CD14-positive monocyte (primary cell): ENCODE results near the gene TENT4B. TPM values are rescaled to one million over a fixed set of nuclear protein-coding genes. Genes with fewer than 3 reads are reported as not detected.

Experiments
- DNase-seq, 3 donors: peaks; one replicate each; pipeline ENCODE4 v3.0.0-alpha.2; 2011 to 2022
- H2AFZ ChIP-seq: 2 replicates; pipeline ENCODE4 v1.6.0; 2012; ENCODE audit warnings: mild to moderate bottlenecking, low read depth, low read length, inconsistent platforms; ENCODE audit not compliant: insufficient read depth, poor library complexity, severe bottlenecking
- H3K27ac ChIP-seq, 2 donors: 1 replicate in 1 of 2; 2 replicates in 1 of 2; pipeline ENCODE4 v1.5.1; 2012 to 2013; ENCODE audit warnings: low read length in 2 of 2, control low read depth in 1 of 2, inconsistent platforms in 1 of 2, low read depth in 1 of 2, mild to moderate bottlenecking in 1 of 2
- H3K27me3 ChIP-seq, 2 donors: one replicate each; pipeline versions ENCODE4 v1.6.0 to v1.6.1; 2011 to 2013; ENCODE audit warnings: low read length in 2 of 2; ENCODE audit not compliant: control insufficient read depth in 2 of 2, insufficient read depth in 2 of 2
- H3K36me3 ChIP-seq, 2 donors: replicated peaks in 1 of 2; 1 replicate in 1 of 2; 2 replicates in 1 of 2; pipeline versions ENCODE4 v1.5.1 to v1.6.1; 2012 to 2013; ENCODE audit warnings: low read length in 2 of 2, control low read depth in 1 of 2, inconsistent platforms in 1 of 2, mild to moderate bottlenecking in 1 of 2; ENCODE audit not compliant: insufficient read depth in 2 of 2, control insufficient read depth in 1 of 2
- H3K4me1 ChIP-seq, 2 donors: 1 replicate in 1 of 2; 2 replicates in 1 of 2; pipeline versions ENCODE4 v1.5.1 to v1.6.1; 2012 to 2013; ENCODE audit warnings: low read length in 2 of 2, control low read depth in 1 of 2, inconsistent platforms in 1 of 2, mild to moderate bottlenecking in 1 of 2, moderate library complexity in 1 of 2; ENCODE audit not compliant: insufficient read depth in 2 of 2, control insufficient read depth in 1 of 2
- H3K4me2 ChIP-seq: replicated peaks from 2 replicates; pipeline ENCODE3; 2012; ENCODE audit warnings: low read length, moderate library complexity, mild to moderate bottlenecking; ENCODE audit not compliant: poor library complexity, severe bottlenecking; ENCODE audit errors: extremely low read depth
- H3K4me3 ChIP-seq, 3 experiments: fragments of 200-600 bp in 1 of 3; sonication (generic) in 1 of 3; replicated peaks in 1 of 3; 1 replicate in 2 of 3; 2 replicates in 1 of 3; pipeline ENCODE4 v1.5.1; 2011 to 2013; ENCODE audit warnings: low read length in 3 of 3, mild to moderate bottlenecking in 3 of 3, control low read depth in 2 of 3, low read depth in 2 of 3, inconsistent platforms in 1 of 3, moderate library complexity in 1 of 3
- H3K79me2 ChIP-seq: 2 replicates; pipeline ENCODE4 v1.6.0; 2012; ENCODE audit warnings: mild to moderate bottlenecking, control low read depth, inconsistent platforms, low read length, moderate library complexity; ENCODE audit not compliant: insufficient read depth
- H3K9ac ChIP-seq: 2 replicates; pipeline ENCODE4 v1.6.0; 2017; ENCODE audit warnings: low read length, mild to moderate bottlenecking; ENCODE audit not compliant: insufficient read depth, poor library complexity, severe bottlenecking
- H3K9me3 ChIP-seq, 2 donors: replicated peaks in 1 of 2; 1 replicate in 1 of 2; 2 replicates in 1 of 2; pipeline versions ENCODE4 v1.5.1 to v1.6.1; 2012 to 2013; ENCODE audit warnings: low read length in 2 of 2, control low read depth in 1 of 2; ENCODE audit not compliant: control insufficient read depth in 1 of 2, insufficient read depth in 1 of 2
- H4K20me1 ChIP-seq: 2 replicates; pipeline ENCODE4 v1.6.0; 2012; ENCODE audit warnings: mild to moderate bottlenecking, low read length, control low read depth, moderate library complexity; ENCODE audit not compliant: insufficient read depth
- H3K27ac Mint-ChIP-seq, 7 donors: one replicate each; pipeline ENCODE4 v1.8.0; 2020; ENCODE audit warnings: mild to moderate bottlenecking in 7 of 7, mixed read lengths in 7 of 7, moderate library complexity in 6 of 7, inconsistent platforms in 2 of 7
- H3K27me3 Mint-ChIP-seq, 3 donors: one replicate each; pipeline ENCODE4 v1.8.0; 2021 to 2022; ENCODE audit warnings: low read depth in 3 of 3, mild to moderate bottlenecking in 3 of 3, mixed read lengths in 3 of 3, moderate library complexity in 3 of 3, inconsistent platforms in 1 of 3
- H3K36me3 Mint-ChIP-seq, 2 donors: one replicate each; pipeline ENCODE4 v1.8.0; 2020; ENCODE audit warnings: mixed read lengths in 2 of 2, inconsistent platforms in 1 of 2, mild to moderate bottlenecking in 1 of 2
- H3K4me1 Mint-ChIP-seq: one replicate; pipeline ENCODE4 v1.8.0; 2020; ENCODE audit warnings: mild to moderate bottlenecking, mixed read lengths
- H3K4me3 Mint-ChIP-seq, 2 donors: one replicate each; pipeline ENCODE4 v1.8.0; 2020; ENCODE audit warnings: mild to moderate bottlenecking in 2 of 2, mixed read lengths in 2 of 2, moderate library complexity in 1 of 2
- H3K9me3 Mint-ChIP-seq, 7 donors: one replicate each; pipeline ENCODE4 v1.8.0; 2020 to 2022; ENCODE audit warnings: mixed read lengths in 7 of 7, mild to moderate bottlenecking in 6 of 7, moderate library complexity in 6 of 7, inconsistent platforms in 2 of 7
- CTCF ChIP-seq: fragments of 200-600 bp; IDR thresholded peaks from one replicate; pipeline ENCODE4 v1.8.0; 2022; ENCODE audit warnings: antibody characterized with exemption, mild to moderate bottlenecking
- WGBS: methylation state at CpG from one replicate; pipeline ENCODE4 v1.1.5; 2013; ENCODE audit warnings: missing lambda C conversion rate; ENCODE audit not compliant: insufficient coverage; 5-methylcytosine and 5-hydroxymethylcytosine counted together
- intact Hi-C, 2 donors: fragments of 100-400 bp; cut with micrococcal nuclease; formaldehyde crosslinking; loops; one replicate each; pipeline versions ENCODE4 v1.15.0 to v1.15.1; 2023
- polyA plus RNA-seq, 3 donors: library from polyadenylated mRNA; depleted of rRNA in 1 of 3; unstranded in 2 of 3; stranded (reverse) in 1 of 3; fragments of 300-500 nt in 2 of 3; fragments of >200 nt in 1 of 3; fragmentation: Illumina TruSeq in 2 of 3; gene quantifications; 1 replicate in 2 of 3; 2 replicates in 1 of 3; pipeline ENCODE4 v1.2.3, GENCODE V29; 2012 to 2021

TENT4B gene
- polyA plus RNA-seq, 3 donors, result 1.4 to 9.0 (median 1.7) TPM

GRCh38 chr16:50133214-50133613 is 19.9 kb upstream of the TENT4B start:
- Mint-ChIP-seq H3K36me3 (no peaks in the 10 kb centered on the region), H3K27me3 (peaks cover 0 to 2% (median 2%) of the 10 kb centered on the region in 3 donors), H3K9me3 (peaks cover 0 to 2% (median 0%) of the 10 kb centered on the region in 7 donors), H3K4me1 (no peaks in the 10 kb centered on the region), H3K27ac (no peak overlapping the region), H3K4me3 (no peak overlapping the region)
- no CpG with 5 or more reads among the region's 2 CpGs for WGBS
- Histone ChIP-seq H3K4me2 (no peak overlapping the region), H4K20me1 (no peaks in the 10 kb centered on the region), H2AFZ (no peak overlapping the region), H3K9me3 (no peaks in the 10 kb centered on the region), H3K9ac (no peak overlapping the region), H3K27ac (no peak overlapping the region), H3K4me3 (no peak overlapping the region), H3K79me2 (no peaks in the 10 kb centered on the region), H3K36me3 (no peaks in the 10 kb centered on the region), H3K4me1 (no peaks in the 10 kb centered on the region), H3K27me3 (no peaks in the 10 kb centered on the region)
- no peak for TF ChIP-seq CTCF
- no peak for DNase-seq
- intact Hi-C loops, result no loop called here

GRCh38 chr16:50136399-50136798 is 16.7 kb upstream of the TENT4B start:
- Histone ChIP-seq H2AFZ (no peak overlapping the region), H4K20me1 (no peaks in the 10 kb centered on the region), H3K9ac (no peak overlapping the region), H3K4me1 (no peaks in the 10 kb centered on the region), H3K27me3 (no peaks in the 10 kb centered on the region), H3K4me2 (no peak overlapping the region), H3K36me3 (no peaks in the 10 kb centered on the region), H3K9me3 (no peaks in the 10 kb centered on the region), H3K4me3 (no peak overlapping the region), H3K27ac (no peak overlapping the region), H3K79me2 (no peaks in the 10 kb centered on the region)
- DNase-seq, result no peak
- no peak overlapping the region for H3K4me3 Mint-ChIP-seq
- H3K27me3 Mint-ChIP-seq, result no peaks in the 10 kb centered on the region
- no peaks in the 10 kb centered on the region for H3K4me1 Mint-ChIP-seq
- no peak overlapping the region for H3K27ac Mint-ChIP-seq
- intact Hi-C loops, result no loop called here
- no peak for TF ChIP-seq CTCF
- H3K9me3 Mint-ChIP-seq, result peaks cover 0 to 2% (median 0%) of the 10 kb centered on the region in 7 donors
- no peaks in the 10 kb centered on the region for H3K36me3 Mint-ChIP-seq
